Right renal pelvis (tissue), 4 donors: Measurements from ENCODE around the gene CRLF1. TPM values are rescaled to one million over a fixed set of nuclear protein-coding genes. Genes with fewer than 3 reads are reported as not detected.

Experiments
- DNase-seq, 4 donors: peaks; one replicate each; pipeline ENCODE4 v3.0.0-alpha.2; 2013; ENCODE audit warnings: low read depth in 4 of 4, low spot score in 3 of 4, missing footprints in 1 of 4
- polyA plus RNA-seq, 4 donors: library from polyadenylated mRNA; unstranded; fragments of 120-200 nt; gene quantifications; one replicate each; pipeline ENCODE4 v1.2.1, GENCODE V29; 2013; ENCODE audit not compliant: insufficient read length in 4 of 4

Gene CRLF1
- polyA plus RNA-seq, 4 donors = 3.5 to 5.3 (median 4.2) TPM

DNA sequence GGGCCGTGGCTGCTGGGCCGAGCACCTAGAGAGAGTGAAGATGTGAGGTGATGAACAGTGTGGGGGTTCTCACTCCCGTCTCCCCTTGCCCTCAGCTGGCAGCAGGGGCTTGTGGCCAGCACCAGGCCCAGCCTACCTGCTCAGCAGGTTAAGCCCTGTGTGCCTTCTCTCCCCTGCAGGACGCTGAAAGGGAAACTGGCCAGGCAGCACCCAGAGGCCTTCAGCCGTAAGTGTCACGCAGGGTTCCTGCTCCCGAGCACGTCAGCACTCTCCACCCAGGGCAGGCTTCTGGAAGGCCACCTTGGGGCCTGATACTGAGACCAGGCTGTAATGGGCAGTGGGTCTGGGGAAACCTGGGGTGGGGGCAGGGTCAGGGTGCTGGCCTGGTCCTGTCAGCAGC lies 39.6 kb downstream of the CRLF1 start:
- DNase-seq = no peak

GRCh38 chr19:18562086-18562485 lies 44.5 kb downstream of the CRLF1 start:
- DNase-seq = no peak

DNA sequence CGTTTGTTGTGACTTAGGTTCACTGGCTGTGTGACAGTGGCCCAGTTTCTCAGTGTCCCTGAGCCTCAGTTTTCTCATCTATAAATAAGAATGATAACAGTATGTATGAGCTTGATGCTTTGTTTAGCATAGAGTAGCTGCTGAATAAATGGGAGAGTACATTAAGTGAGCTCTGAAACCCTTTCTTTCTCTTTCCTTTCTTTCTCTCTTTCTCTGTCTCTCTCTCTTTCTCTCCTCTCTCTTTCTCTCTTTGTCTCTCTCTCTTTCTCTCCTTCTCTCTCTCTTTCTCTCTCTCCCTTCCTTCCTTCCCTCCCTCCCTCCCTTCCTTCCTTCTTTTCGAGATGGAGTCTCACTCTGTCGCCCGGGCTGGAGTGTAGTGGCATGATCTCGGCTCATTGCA lies 46.9 kb downstream of the CRLF1 start:
- DNase-seq = no peak

- no peak for DNase-seq
These were observed 48.0 kb downstream of the CRLF1 start for GRCh38 chr19:18558604-18559003.

DNA sequence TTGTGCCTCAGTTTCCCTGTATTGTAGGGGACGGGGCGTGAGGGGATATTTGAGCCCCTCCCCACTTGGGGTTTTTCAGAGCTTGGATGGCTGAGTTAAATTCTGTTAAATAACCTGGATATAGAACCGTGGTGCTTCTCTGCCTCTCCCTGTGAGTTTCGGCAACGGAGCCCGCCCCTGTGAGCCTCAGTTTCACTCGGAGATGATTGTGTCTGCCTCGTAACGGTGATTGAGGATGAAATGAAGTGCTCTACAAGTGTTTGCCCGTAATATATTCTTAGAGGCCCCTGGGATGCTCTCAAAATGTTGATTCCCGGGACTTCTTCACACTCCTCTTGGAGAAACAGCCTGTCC lies 48.4 kb downstream of the CRLF1 start:
- no peak for DNase-seq

GRCh38 chr19:18557411-18558201 lies 49.0 kb downstream of the CRLF1 start, which contains the start of gene KXD1:
Gene KXD1, plus strand, starts transcription at chr19:18557870. Its CDS starts 4,187 bp downstream, at chr19:18562057.
- DNase-seq = peak; percentile 86 to 94 (median 90)

- no peak for DNase-seq
These were observed 55.0 kb downstream of the CRLF1 start for GRCh38 chr19:18551631-18552030.

GRCh38 chr19:18543814-18544475 lies 62.7 kb downstream of the CRLF1 start:
- no peak for DNase-seq

Other genes starting within 250 kb of the CRLF1 start
- gene GDF15, start 220.6 kb downstream of the CRLF1 start, polyA plus RNA-seq = 10 to 100 TPM in 1 of 4 donors, 1 to 10 TPM in 3; 2.8 to 15.0 (median 6.6) TPM
- gene LRRC25, start 209.2 kb downstream of the CRLF1 start, polyA plus RNA-seq = 1 to 10 TPM; 1.0 to 1.3 (median 1.2) TPM
- 100 to 1,000 TPM in 1 of 4 donors, 10 to 100 TPM in 3; 69.6 to 124 (median 75.4) TPM for gene SSBP4, start 187.4 kb downstream of the CRLF1 start, polyA plus RNA-seq
- 100 to 1,000 TPM in 3 of 4 donors, 10 to 100 TPM in 1; 99.2 to 156 (median 106) TPM for gene ISYNA1, start 168.7 kb downstream of the CRLF1 start, polyA plus RNA-seq
- gene ELL, start 84.7 kb downstream of the CRLF1 start, polyA plus RNA-seq = 10 to 100 TPM in 1 of 4 donors, 1 to 10 TPM in 3; 9.3 to 11.6 (median 9.3) TPM
- gene FKBP8, start 63.2 kb downstream of the CRLF1 start, polyA plus RNA-seq = 100 to 1,000 TPM; 143 to 225 (median 150) TPM
- gene KXD1, start 48.9 kb downstream of the CRLF1 start, polyA plus RNA-seq = 10 to 100 TPM; 54.1 to 61.4 (median 59.7) TPM
- 100 to 1,000 TPM; 682 to 931 (median 738) TPM for gene UBA52, start 34.9 kb downstream of the CRLF1 start, polyA plus RNA-seq
- gene REX1BD, start 18.0 kb downstream of the CRLF1 start, polyA plus RNA-seq = 10 to 100 TPM; 19.2 to 47.3 (median 24.8) TPM
- 1 to 10 TPM; 1.6 to 3.8 (median 3.3) TPM for gene TMEM59L, start 6.1 kb upstream of the CRLF1 start, polyA plus RNA-seq
- gene KLHL26, start 30.2 kb upstream of the CRLF1 start, polyA plus RNA-seq = 1 to 10 TPM; 6.7 to 8.8 (median 7.1) TPM
- gene CRTC1, start 76.9 kb upstream of the CRLF1 start, polyA plus RNA-seq = 10 to 100 TPM; 16.6 to 23.1 (median 18.9) TPM
- under 1 TPM; 0.07 to 0.21 (median 0.11) TPM for gene COMP, start 184.5 kb upstream of the CRLF1 start, polyA plus RNA-seq
- 10 to 100 TPM; 50.6 to 70.8 (median 52.5) TPM for gene UPF1, start 225.2 kb upstream of the CRLF1 start, polyA plus RNA-seq